Loucy (cell line): ENCODE measurements around the gene SNX14.
A peak's percentile ranks its signal among the peaks of the same experiment; 100 is the strongest.

Experiments
- H2AFZ ChIP-seq: fragments of 200-600 bp; sonication (generic); 2 replicates; pipeline ENCODE4 v1.6.0; 2016; ENCODE audit warnings: antibody characterized with exemption, mild to moderate bottlenecking, low read length, moderate library complexity
- H3F3A ChIP-seq: fragments of 200-600 bp; 2 replicates; pipeline ENCODE4 v1.6.0; 2016; ENCODE audit warnings: antibody characterized with exemption, low read depth, mild to moderate bottlenecking
- H3K27me3 ChIP-seq: fragments of 200-600 bp; sonication (generic); 2 replicates; pipeline ENCODE4 v1.6.1; 2014; ENCODE audit warnings: low read length, mild to moderate bottlenecking; ENCODE audit not compliant: insufficient read depth, poor library complexity, severe bottlenecking
- H3K36me3 ChIP-seq: fragments of 200-600 bp; sonication (generic); 2 replicates; pipeline ENCODE4 v1.6.1; 2016; ENCODE audit warnings: low read length; ENCODE audit not compliant: insufficient read depth
- H3K4me1 ChIP-seq: fragments of 200-600 bp; sonication (generic); 2 replicates; pipeline ENCODE4 v1.5.1; 2014; ENCODE audit warnings: low read length, mild to moderate bottlenecking; ENCODE audit not compliant: insufficient read depth, poor library complexity, severe bottlenecking
- H3K4me2 ChIP-seq: fragments of 200-600 bp; sonication (generic); 2 replicates; pipeline ENCODE4 v1.6.0; 2014; ENCODE audit warnings: antibody characterized with exemption, low read length, low read depth, mild to moderate bottlenecking; ENCODE audit not compliant: poor library complexity, severe bottlenecking
- H3K4me3 ChIP-seq: fragments of 200-600 bp; sonication (generic); 2 replicates; pipeline ENCODE4 v1.5.1; 2014; ENCODE audit warnings: low read length, mild to moderate bottlenecking, mixed read lengths; ENCODE audit not compliant: poor library complexity, severe bottlenecking
- H3K79me2 ChIP-seq: fragments of 200-600 bp; sonication (generic); 2 replicates; pipeline ENCODE4 v1.6.1; 2014; ENCODE audit warnings: low read length; ENCODE audit not compliant: insufficient read depth
- H3K9ac ChIP-seq: fragments of 200-600 bp; sonication (generic); 2 replicates; pipeline ENCODE4 v1.6.0; 2014; ENCODE audit warnings: mild to moderate bottlenecking, low read depth, low read length, moderate library complexity; ENCODE audit not compliant: poor library complexity, severe bottlenecking
- H3K9me2 ChIP-seq: fragments of 200-600 bp; sonication (generic); replicated peaks from 2 replicates; pipeline ENCODE4 v1.6.1; 2016; ENCODE audit warnings: low read depth, low read length, mixed read lengths
- H3K9me3 ChIP-seq: fragments of 200-600 bp; sonication (generic); 2 replicates; pipeline ENCODE4 v1.6.1; 2014; ENCODE audit warnings: mild to moderate bottlenecking, antibody characterized with exemption, low read length, low read depth; ENCODE audit not compliant: insufficient read depth
- H4K20me1 ChIP-seq: fragments of 200-600 bp; sonication (generic); 2 replicates; pipeline ENCODE4 v1.6.0; 2014; ENCODE audit warnings: antibody characterized with exemption, low read length, mild to moderate bottlenecking; ENCODE audit not compliant: insufficient read depth, poor library complexity, severe bottlenecking
- EZH2phosphoT487 ChIP-seq: fragments of 200-600 bp; IDR thresholded peaks from 2 replicates; pipeline ENCODE4 v1.6.1; 2018; ENCODE audit warnings: antibody characterized with exemption, mild to moderate bottlenecking, moderate library complexity, borderline replicate concordance
- TF ChIP-seq, protein P1 (sequence below): fragments of 200-600 bp; sonication (generic); conservative IDR thresholded peaks from 2 replicates; pipeline ENCODE4 v1.5.1; 2014; ENCODE audit warnings: mild to moderate bottlenecking, antibody characterized with exemption, low read length

The SNX14 gene

DNA sequence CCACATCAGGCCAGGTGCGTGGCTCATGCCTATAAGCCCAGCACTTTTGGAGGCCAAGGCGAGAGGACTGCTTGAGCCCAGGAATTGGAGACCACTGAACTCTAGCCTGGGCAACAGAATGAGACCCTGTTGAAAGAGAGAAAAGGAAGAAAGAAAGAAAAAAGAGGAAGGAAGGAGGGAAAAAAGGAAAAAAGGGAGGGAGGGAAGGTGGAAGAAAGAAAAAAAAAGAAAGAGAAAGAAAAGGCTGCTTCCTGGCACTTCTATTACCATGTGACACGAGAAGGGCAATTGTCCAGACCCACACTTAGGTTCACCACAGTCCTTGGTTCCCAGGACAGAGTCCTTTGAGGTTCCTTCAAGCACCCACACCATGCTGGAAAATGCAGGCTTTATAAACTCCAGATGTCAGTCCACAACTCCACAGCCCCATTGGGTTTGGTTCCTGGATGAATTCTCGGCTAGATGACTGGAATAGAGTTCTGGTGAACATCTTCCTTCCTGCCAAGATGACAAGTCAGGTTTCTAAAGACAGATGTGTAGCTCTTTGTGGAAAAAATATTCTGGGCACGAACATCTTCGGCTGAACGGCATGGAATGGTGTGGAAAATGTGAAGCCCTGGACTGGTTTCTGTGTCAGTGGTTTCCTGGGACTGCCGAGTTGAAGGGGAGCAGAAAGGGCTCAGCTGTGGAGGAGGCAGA lies 111.3 kb downstream of the SNX14 start:
- H3K9me3 ChIP-seq = no peaks in the 10 kb centered on the region
- H4K20me1 ChIP-seq = no peaks in the 10 kb centered on the region
- H3K36me3 ChIP-seq = no peaks in the 10 kb centered on the region
- H3K79me2 ChIP-seq = no peaks in the 10 kb centered on the region
- H3K4me3 ChIP-seq = no peak overlapping the region
- no peaks in the 10 kb centered on the region for H3K9me2 ChIP-seq
- TF ChIP-seq, protein P1, sequence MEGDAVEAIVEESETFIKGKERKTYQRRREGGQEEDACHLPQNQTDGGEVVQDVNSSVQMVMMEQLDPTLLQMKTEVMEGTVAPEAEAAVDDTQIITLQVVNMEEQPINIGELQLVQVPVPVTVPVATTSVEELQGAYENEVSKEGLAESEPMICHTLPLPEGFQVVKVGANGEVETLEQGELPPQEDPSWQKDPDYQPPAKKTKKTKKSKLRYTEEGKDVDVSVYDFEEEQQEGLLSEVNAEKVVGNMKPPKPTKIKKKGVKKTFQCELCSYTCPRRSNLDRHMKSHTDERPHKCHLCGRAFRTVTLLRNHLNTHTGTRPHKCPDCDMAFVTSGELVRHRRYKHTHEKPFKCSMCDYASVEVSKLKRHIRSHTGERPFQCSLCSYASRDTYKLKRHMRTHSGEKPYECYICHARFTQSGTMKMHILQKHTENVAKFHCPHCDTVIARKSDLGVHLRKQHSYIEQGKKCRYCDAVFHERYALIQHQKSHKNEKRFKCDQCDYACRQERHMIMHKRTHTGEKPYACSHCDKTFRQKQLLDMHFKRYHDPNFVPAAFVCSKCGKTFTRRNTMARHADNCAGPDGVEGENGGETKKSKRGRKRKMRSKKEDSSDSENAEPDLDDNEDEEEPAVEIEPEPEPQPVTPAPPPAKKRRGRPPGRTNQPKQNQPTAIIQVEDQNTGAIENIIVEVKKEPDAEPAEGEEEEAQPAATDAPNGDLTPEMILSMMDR = no peak
- no peak for TF ChIP-seq EZH2phosphoT487
- H3K27me3 ChIP-seq = no peaks in the 10 kb centered on the region
- no peaks in the 10 kb centered on the region for H3K4me1 ChIP-seq
- peak overlapping the region; percentile 20; the same call in 1 of the 2 replicates for H2AFZ ChIP-seq
- H3K9ac ChIP-seq = no peak overlapping the region
- no peak overlapping the region for H3K4me2 ChIP-seq
- no peaks in the 10 kb centered on the region for H3F3A ChIP-seq

DNA sequence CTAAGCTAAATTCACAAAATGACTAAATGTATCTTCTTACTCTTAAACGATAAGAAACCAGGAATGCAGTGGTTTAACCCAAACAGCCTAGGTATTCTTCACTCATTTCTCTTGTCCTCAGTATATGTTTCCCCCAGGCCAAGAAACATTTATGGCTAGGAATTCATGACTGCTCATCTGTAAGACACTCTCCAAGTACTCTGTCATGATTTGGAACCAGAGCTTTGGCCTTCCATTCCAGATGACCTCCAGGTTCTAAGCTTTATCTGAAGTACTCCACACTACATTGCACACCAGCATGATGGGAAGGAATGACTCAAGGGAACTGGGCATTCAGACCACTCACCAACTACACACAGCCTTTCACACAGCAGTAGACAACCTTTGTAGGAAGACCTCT lies 114.5 kb downstream of the SNX14 start:
- Histone ChIP-seq H3K4me1 (no peaks in the 10 kb centered on the region), H3K9me3 (no peaks in the 10 kb centered on the region), H3K9me2 (no peaks in the 10 kb centered on the region), H2AFZ (no peak overlapping the region), H4K20me1 (no peaks in the 10 kb centered on the region), H3K4me3 (no peak overlapping the region), H3K9ac (no peak overlapping the region), H3K79me2 (no peaks in the 10 kb centered on the region), H3K27me3 (no peaks in the 10 kb centered on the region), H3K4me2 (no peak overlapping the region), H3F3A (no peaks in the 10 kb centered on the region), H3K36me3 (no peaks in the 10 kb centered on the region)
- no peak for TF ChIP-seq EZH2phosphoT487
- TF ChIP-seq, protein P1 = no peak

DNA sequence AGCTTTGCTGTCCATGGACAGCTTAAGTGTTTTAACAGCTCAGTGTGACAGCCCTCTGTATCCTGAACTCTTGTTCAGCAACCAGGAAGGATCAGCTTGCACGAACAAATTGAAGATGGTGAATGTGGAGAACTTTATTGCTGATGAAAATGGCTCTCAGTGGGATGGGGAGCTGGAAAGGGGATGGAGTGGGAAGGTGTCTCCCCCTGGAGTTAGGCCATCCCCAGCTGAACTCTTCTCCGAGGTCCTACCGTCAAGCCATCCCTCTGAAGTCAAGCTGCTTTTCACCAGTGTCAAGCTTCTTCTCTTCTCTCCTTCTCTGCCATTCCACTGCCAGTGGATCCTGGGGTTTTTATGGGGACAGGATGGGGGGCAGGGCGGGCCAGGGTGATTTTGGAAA lies 117.1 kb downstream of the SNX14 start:
- no peaks in the 10 kb centered on the region for H3K9me2 ChIP-seq
- no peaks in the 10 kb centered on the region for H3F3A ChIP-seq
- H3K4me3 ChIP-seq = no peak overlapping the region
- no peaks in the 10 kb centered on the region for H3K36me3 ChIP-seq
- no peaks in the 10 kb centered on the region for H3K4me1 ChIP-seq
- H4K20me1 ChIP-seq = no peaks in the 10 kb centered on the region
- H3K9me3 ChIP-seq = no peaks in the 10 kb centered on the region
- H3K79me2 ChIP-seq = no peaks in the 10 kb centered on the region
- H3K9ac ChIP-seq = no peak overlapping the region
- H3K27me3 ChIP-seq = no peaks in the 10 kb centered on the region
- H2AFZ ChIP-seq = no peak overlapping the region
- no peak for TF ChIP-seq EZH2phosphoT487
- TF ChIP-seq, protein P1 = no peak
- no peak overlapping the region for H3K4me2 ChIP-seq
